Hepatocyte (in vitro differentiated cells): ENCODE measurements around the gene HVCN1. TPM values are rescaled to one million over a fixed set of nuclear protein-coding genes. Genes with fewer than 3 reads are reported as not detected.

Experiments used
- DNase-seq: peaks from one replicate; pipeline ENCODE4 v3.0.0-alpha.2; 2016; ENCODE audit warnings: low spot score
- H2AFZ ChIP-seq: fragments of 200-600 bp; sonication (generic); 2 replicates; pipeline ENCODE4 v1.6.0; 2016; ENCODE audit warnings: antibody characterized with exemption, mild to moderate bottlenecking
- H3K27ac ChIP-seq: fragments of 200-600 bp; sonication (generic); 2 replicates; pipeline ENCODE4 v1.5.1; 2016; ENCODE audit warnings: mild to moderate bottlenecking
- H3K27me3 ChIP-seq: fragments of 200-600 bp; sonication (generic); 2 replicates; pipeline ENCODE4 v1.6.1; 2016
- H3K36me3 ChIP-seq: fragments of 200-600 bp; sonication (generic); replicated peaks from 2 replicates; pipeline ENCODE4 v1.5.1; 2016; ENCODE audit warnings: low read depth; ENCODE audit not compliant: insufficient read depth
- H3K4me1 ChIP-seq: fragments of 200-600 bp; sonication (generic); 2 replicates; pipeline ENCODE4 v1.5.1; 2016; ENCODE audit warnings: mild to moderate bottlenecking, moderate library complexity; ENCODE audit not compliant: insufficient read depth
- H3K4me2 ChIP-seq: fragments of 200-600 bp; sonication (generic); 2 replicates; pipeline ENCODE4 v1.6.0; 2016
- H3K4me3 ChIP-seq: fragments of 200-600 bp; sonication (generic); 2 replicates; pipeline ENCODE4 v1.5.1; 2016; ENCODE audit warnings: mild to moderate bottlenecking
- H3K79me2 ChIP-seq: fragments of 200-600 bp; sonication (generic); 2 replicates; pipeline ENCODE4 v1.6.0; 2017; ENCODE audit warnings: mild to moderate bottlenecking
- H3K9me2 ChIP-seq: fragments of 200-600 bp; sonication (generic); replicated peaks from 2 replicates; pipeline ENCODE4 v1.6.0; 2017; ENCODE audit warnings: mild to moderate bottlenecking; ENCODE audit not compliant: insufficient read depth
- H3K9me3 ChIP-seq: fragments of 200-600 bp; sonication (generic); 2 replicates; pipeline ENCODE4 v1.5.1; 2016; ENCODE audit warnings: low read depth, mild to moderate bottlenecking
- H4K20me1 ChIP-seq: fragments of 200-600 bp; sonication (generic); 2 replicates; pipeline ENCODE4 v1.6.0; 2016; ENCODE audit warnings: mild to moderate bottlenecking; ENCODE audit not compliant: insufficient read depth, poor library complexity, severe bottlenecking
- EZH2 ChIP-seq: fragments of 200-600 bp; sonication (generic); IDR thresholded peaks from 2 replicates; pipeline ENCODE4 v1.6.1; 2016; ENCODE audit warnings: antibody characterized with exemption, mild to moderate bottlenecking, borderline replicate concordance
- EZH2phosphoT487 ChIP-seq: fragments of 200-600 bp; sonication (generic); IDR thresholded peaks from one replicate; pipeline ENCODE4 v1.6.1; 2018; ENCODE audit warnings: antibody characterized with exemption, mild to moderate bottlenecking, low read depth, moderate library complexity; ENCODE audit not compliant: unreplicated experiment, severe bottlenecking
- WGBS: methylation state at CpG from one replicate; pipeline ENCODE4 v1.1.6; 2016; ENCODE audit warnings: low lambda C conversion rate; ENCODE audit errors: missing lambda C conversion rate; 5-methylcytosine and 5-hydroxymethylcytosine counted together
- polyA plus RNA-seq: library from polyadenylated mRNA; unstranded; fragments of >200 nt; fragmentation: Nextera tagmentation; extraction: Ambion mirVana; gene quantifications from 2 replicates; pipeline ENCODE4 v1.2.1, GENCODE V29; 2016
- total RNA-seq: library from RNA; depleted of rRNA; stranded (reverse); fragments of >200 nt; gene quantifications from 2 replicates; pipeline ENCODE4 v1.2.3, GENCODE V29; 2014
- TF ChIP-seq, protein P1 (sequence below): fragments of 200-600 bp; sonication (generic); IDR thresholded peaks from 2 replicates; pipeline ENCODE4 v1.5.1; 2016; ENCODE audit warnings: antibody characterized with exemption, mild to moderate bottlenecking; ENCODE audit not compliant: poor library complexity

The HVCN1 gene
- total and polyA plus RNA-seq, 2 experiments from 2014 or later: 5.8 to 8.9 TPM

DNA sequence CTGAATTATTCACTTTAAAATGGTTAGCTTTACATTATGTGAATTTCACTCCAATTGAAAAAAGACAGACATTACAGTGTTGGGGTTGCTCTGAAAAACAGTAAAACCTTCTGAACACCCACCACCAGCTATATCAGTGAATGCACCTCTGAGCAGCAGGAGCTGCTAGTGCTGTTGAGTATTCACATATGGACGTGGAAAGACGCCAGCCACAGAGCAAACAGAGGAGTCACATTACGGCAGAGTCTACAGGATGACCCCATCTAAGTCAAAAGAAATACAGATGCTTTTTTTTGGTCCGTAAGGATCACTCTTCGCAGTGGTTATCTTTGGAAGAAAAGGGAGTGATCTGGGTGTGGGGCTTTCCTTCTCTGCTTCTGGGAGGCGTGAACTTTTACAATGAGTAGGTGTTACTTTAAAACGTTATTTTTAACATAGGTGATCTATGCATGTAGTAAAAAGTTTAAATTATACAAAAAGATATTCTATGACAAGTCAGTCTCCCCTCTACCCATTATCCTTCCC, 4.5 kb downstream of the HVCN1 start:
- H3K36me3 ChIP-seq: no peaks in the 10 kb centered on the region
- TF ChIP-seq, protein P1, sequence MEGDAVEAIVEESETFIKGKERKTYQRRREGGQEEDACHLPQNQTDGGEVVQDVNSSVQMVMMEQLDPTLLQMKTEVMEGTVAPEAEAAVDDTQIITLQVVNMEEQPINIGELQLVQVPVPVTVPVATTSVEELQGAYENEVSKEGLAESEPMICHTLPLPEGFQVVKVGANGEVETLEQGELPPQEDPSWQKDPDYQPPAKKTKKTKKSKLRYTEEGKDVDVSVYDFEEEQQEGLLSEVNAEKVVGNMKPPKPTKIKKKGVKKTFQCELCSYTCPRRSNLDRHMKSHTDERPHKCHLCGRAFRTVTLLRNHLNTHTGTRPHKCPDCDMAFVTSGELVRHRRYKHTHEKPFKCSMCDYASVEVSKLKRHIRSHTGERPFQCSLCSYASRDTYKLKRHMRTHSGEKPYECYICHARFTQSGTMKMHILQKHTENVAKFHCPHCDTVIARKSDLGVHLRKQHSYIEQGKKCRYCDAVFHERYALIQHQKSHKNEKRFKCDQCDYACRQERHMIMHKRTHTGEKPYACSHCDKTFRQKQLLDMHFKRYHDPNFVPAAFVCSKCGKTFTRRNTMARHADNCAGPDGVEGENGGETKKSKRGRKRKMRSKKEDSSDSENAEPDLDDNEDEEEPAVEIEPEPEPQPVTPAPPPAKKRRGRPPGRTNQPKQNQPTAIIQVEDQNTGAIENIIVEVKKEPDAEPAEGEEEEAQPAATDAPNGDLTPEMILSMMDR: no peak
- TF ChIP-seq EZH2 (no peak), EZH2phosphoT487 (no peak)
- no peaks in the 10 kb centered on the region for H4K20me1 ChIP-seq
- H3K9me3 ChIP-seq: no peaks in the 10 kb centered on the region
- peaks cover 6% of the 10 kb centered on the region for H3K4me1 ChIP-seq
- H3K4me2 ChIP-seq: no peak overlapping the region
- WGBS: 65% methylated on average over 7 of the region's 7 CpGs
- H3K27me3 ChIP-seq: peaks cover 7% of the 10 kb centered on the region
- H3K4me3 ChIP-seq: no peak overlapping the region
- no peak overlapping the region for H3K27ac ChIP-seq
- no peak overlapping the region for H2AFZ ChIP-seq
- no peaks in the 10 kb centered on the region for H3K79me2 ChIP-seq
- DNase-seq: no peak
- no peaks in the 10 kb centered on the region for H3K9me2 ChIP-seq

DNA sequence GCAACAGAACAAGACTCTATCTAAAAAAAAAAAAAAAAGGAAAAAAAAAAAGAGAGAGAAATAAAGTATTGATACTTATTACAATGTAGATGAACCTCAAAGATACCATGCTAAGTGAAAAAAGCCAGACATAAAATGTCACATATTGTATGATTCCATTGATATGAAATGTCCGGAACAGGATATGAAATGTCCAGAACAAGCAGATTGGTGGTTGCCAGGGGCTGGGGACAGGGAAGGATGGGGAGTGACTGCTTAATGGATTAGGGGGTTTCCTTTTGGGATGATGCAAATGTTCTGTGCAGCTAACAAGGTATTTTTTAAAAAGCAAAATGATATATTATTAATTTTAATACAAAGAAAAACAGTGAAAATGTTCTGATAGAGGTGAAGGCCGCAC, 5.0 kb downstream of the HVCN1 start:
- 96% methylated on average over 2 of the region's 2 CpGs for WGBS
- Histone ChIP-seq H3K27me3 (peaks cover 7% of the 10 kb centered on the region), H3K27ac (no peak overlapping the region), H3K4me1 (peaks cover 6% of the 10 kb centered on the region), H3K4me3 (no peak overlapping the region), H3K4me2 (no peak overlapping the region), H3K36me3 (no peaks in the 10 kb centered on the region), H3K79me2 (no peaks in the 10 kb centered on the region), H2AFZ (no peak overlapping the region), H4K20me1 (no peaks in the 10 kb centered on the region), H3K9me3 (no peaks in the 10 kb centered on the region), H3K9me2 (no peaks in the 10 kb centered on the region)
- DNase-seq: no peak
- no peak for TF ChIP-seq EZH2phosphoT487
- TF ChIP-seq, protein P1: no peak
- no peak for TF ChIP-seq EZH2

DNA sequence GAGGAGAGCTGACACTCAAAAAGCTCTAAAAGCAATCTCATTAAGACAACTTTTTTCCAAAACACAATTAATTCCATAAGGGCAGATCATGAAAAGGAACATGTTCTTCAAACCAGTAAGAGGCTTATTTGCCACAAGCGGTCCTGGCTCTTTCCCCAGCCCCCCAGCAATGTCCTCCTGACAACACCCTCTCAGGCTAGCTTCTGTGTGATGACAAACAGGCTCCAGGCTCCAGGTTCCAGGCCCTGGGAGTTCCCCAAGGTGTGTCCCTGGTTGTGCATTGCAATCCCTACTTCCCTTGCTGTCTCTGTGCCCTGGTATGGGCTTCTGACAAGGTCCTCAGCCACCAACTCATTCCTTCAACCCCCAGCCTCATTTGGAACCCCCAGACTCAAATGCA, 8.9 kb downstream of the HVCN1 start:
- Histone ChIP-seq H3K36me3 (no peaks in the 10 kb centered on the region), H2AFZ (no peak overlapping the region), H3K27me3 (no peaks in the 10 kb centered on the region), H3K9me2 (no peaks in the 10 kb centered on the region), H3K27ac (no peak overlapping the region), H3K9me3 (no peaks in the 10 kb centered on the region), H3K79me2 (no peaks in the 10 kb centered on the region), H4K20me1 (no peaks in the 10 kb centered on the region), H3K4me1 (no peaks in the 10 kb centered on the region), H3K4me2 (no peak overlapping the region), H3K4me3 (no peak overlapping the region)
- 83% methylated on average over 1 of the region's 1 CpG for WGBS
- TF ChIP-seq, protein P1: no peak
- TF ChIP-seq EZH2 (no peak), EZH2phosphoT487 (no peak)
- no peak for DNase-seq

DNA sequence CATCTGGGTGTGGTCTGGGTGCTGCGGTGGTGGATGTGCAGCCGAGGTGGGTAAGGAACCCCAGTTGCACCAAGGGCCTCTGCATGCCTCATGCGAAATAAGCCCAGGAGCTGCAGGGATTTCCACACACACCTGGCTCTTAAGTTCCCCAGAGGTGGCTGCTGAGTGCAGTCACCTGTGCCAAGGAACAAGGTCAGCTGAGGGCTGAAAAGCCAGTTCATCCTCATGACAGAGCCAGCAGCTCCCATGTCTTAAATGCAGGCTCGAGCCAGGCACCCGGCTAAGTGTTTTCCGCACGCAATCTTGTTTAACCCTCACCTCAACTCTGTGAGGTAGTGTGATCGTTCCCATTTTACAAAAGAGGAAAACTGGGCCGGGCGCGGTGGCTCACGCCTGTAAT, 9.7 kb downstream of the HVCN1 start:
- TF ChIP-seq EZH2phosphoT487: no peak
- no peak for TF ChIP-seq EZH2
- TF ChIP-seq, protein P1: no peak
- no peaks in the 10 kb centered on the region for H3K36me3 ChIP-seq
- WGBS: 93% methylated on average over 12 of the region's 12 CpGs
- H2AFZ ChIP-seq: no peak overlapping the region
- no peak overlapping the region for H3K4me2 ChIP-seq
- H3K27ac ChIP-seq: no peak overlapping the region
- no peaks in the 10 kb centered on the region for H3K4me1 ChIP-seq
- no peaks in the 10 kb centered on the region for H3K9me2 ChIP-seq
- no peaks in the 10 kb centered on the region for H4K20me1 ChIP-seq
- no peak for DNase-seq
- H3K9me3 ChIP-seq: no peaks in the 10 kb centered on the region
- no peak overlapping the region for H3K4me3 ChIP-seq
- H3K27me3 ChIP-seq: no peaks in the 10 kb centered on the region
- no peaks in the 10 kb centered on the region for H3K79me2 ChIP-seq
